GM19372 (cell line): Measurements from ENCODE around the gene OR6B2.

ENCODE experiments used
- ATAC-seq: cut with Tn5 transposase; IDR thresholded peaks from one replicate; pipeline ENCODE4 v1.9.1; 2021; ENCODE audit warnings: mild to moderate bottlenecking, low read depth, moderate library complexity; ENCODE audit not compliant: unreplicated experiment

OR6B2 gene

GRCh38 chr2:240042740-240043139 lies 12.5 kb upstream of the OR6B2 start:
- no peak for ATAC-seq

GRCh38 chr2:240041363-240041762 lies 11.1 kb upstream of the OR6B2 start:
- no peak for ATAC-seq

DNA sequence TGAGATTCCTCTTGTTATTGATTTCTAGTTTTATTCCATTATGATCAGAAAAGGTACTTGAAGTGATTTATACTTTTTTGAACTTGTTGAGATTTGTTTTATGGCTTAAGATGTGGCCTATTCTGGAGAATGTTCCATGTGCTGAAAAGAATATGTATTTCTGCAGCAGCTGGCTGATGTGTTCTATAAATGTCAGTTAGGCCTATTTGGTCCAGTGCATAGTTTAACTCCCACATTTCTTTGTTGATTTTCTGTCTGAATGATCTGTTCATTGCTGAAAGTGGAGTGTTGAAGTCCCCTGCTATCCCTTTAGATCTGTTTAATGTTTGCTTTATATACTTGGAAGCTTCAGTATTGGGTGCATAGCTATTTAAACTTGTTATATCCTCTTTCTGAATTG lies 7.1 kb upstream of the OR6B2 start:
- ATAC-seq: no peak

GRCh38 chr2:240033330-240033678 lies 3.1 kb upstream of the OR6B2 start:
- ATAC-seq: no peak

GRCh38 chr2:240032406-240033329 lies 2.4 kb upstream of the OR6B2 start:
- no peak for ATAC-seq

DNA sequence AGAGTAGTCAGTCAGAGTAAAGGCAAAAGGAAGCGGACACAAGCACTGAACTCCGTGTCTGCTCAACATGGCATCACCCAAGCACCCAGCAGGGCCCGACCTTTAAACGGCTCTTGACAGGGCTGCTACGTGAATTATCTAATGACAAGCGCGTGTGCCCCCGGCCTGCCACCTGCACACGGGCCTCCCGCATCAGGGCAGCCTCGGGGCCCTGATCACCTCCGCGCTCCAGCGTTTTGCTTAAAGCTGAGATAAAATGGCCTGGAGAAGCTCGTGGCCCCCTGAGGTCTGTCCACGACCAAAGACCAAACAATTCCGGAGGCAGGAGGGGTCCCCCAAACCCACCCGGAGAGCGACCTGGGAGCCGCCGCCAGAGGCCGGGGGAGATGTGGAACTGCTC lies 5.5 kb downstream of the OR6B2 start:
- peak; percentile 10 for ATAC-seq

- no peak for ATAC-seq
Measured at GRCh38 chr2:240023792-240024191, 6.4 kb downstream of the OR6B2 start.

- no peak for ATAC-seq
Measured at GRCh38 chr2:240021488-240022104, 8.6 kb downstream of the OR6B2 start.

GRCh38 chr2:240018071-240018750 lies 12.0 kb downstream of the OR6B2 start:
- no peak for ATAC-seq

GRCh38 chr2:240014327-240014726 lies 15.9 kb downstream of the OR6B2 start:
- no peak for ATAC-seq

- no peak for ATAC-seq
Measured at GRCh38 chr2:240013343-240013742, 16.9 kb downstream of the OR6B2 start.

- ATAC-seq: no peak
Measured at GRCh38 chr2:240002983-240003382, 27.2 kb downstream of the OR6B2 start.

GRCh38 chr2:240000671-240001070 lies 29.6 kb downstream of the OR6B2 start:
- no peak for ATAC-seq

DNA sequence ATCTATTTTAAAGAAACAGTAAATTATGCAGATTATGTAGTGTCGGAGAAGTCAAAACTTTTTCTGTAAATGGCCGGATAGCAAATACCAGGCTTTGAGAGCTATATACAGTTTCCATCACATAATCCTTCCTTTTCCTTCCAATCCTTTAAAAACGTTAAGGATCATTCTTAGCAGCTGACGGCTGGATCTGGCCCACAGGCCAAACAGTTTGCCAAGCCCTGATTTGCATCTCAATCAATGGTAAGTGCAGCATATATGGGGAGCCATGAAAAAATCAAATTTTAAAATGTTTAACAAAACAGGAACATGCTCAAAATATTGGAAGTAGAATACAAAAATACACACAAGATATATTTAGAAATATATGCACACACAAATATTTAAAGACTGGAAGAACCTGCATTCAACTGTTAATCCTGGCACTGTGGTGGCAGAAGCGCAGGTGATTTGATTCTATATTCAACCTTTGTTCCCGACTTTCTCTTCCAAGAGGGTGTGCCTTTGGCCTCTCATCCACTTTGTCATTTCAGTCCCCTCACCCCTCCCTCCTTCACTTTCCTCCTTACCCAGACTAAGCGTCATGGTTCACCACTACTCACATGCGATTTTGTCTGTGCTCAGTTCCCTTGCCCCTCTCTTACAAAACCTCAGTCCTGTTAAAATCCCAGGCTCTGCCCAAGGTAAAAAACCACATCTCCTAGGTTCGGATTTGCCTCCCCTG lies 32.4 kb downstream of the OR6B2 start:
- ATAC-seq: no peak

- ATAC-seq: no peak
Measured at GRCh38 chr2:239994086-239994485, 36.1 kb downstream of the OR6B2 start.

GRCh38 chr2:239993291-239993690 lies 36.9 kb downstream of the OR6B2 start:
- ATAC-seq: no peak

GRCh38 chr2:239991689-239992314 lies 38.4 kb downstream of the OR6B2 start:
- no peak for ATAC-seq

GRCh38 chr2:239990966-239991365 lies 39.3 kb downstream of the OR6B2 start:
- no peak for ATAC-seq

DNA sequence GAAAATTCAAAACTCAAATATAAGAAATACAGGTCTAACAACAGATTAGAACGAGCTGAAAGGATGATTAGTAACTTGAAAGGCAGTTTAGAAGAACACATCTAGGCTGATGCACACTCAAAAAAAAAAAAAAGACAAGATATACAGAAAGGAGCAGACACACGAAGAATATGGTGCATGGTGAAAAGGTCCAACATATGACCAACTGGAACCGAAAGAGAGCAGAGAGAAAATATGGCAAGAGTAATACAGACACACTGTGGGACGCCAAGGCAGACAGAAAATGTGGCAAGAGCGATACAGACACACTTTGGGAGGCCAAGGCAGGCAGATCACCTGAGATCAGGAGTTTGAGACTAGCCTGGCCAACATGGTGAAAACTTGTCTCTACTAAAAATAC lies 44.9 kb downstream of the OR6B2 start:
- no peak for ATAC-seq

DNA sequence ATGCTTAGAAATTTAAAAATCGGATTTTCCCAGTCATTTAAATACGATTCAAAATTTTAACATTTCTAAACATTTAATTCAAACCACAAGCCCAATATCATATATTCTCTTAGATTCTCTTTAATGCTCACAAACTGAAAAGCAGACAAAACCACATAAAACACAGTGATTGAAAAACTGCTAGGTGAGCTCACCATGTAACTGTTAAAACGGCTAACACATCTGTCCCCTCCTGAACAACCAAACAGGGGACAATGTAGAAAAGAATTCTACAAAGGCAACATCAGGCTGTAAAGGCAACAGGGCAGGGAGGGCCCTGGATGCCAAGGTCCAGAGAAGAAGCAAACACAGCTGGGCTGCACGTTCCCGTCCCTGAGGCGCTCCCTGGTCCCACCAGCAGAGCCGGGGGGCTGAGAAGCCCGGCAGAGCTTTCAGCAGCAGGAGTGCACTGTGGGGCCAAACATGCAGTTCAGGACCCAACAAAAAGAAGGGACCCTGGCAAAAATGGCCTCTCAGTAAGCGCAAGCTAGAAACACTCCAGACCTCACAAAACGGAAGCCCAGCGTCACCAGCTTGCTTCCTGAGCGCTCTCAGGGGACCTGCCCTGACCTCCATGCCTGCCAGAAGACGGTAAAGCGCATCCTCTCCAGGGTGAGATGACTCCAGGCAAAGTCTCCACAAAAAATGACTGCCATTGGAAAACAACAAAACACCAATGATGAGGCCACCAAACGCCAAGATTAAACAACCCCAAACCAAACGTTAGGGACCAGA lies 45.6 kb downstream of the OR6B2 start:
- ATAC-seq: no peak
